Stimulated activated CD4-positive, alpha-beta T cell treated with anti-CD3 and anti-CD28 coated beads, Interleukin-1b, Interleukin-23, amount 100 ng/mL, for 1 hour (primary cell): ENCODE data around the gene LBX1.

ENCODE experiments used
- DNase-seq, 2 donors: peaks; one replicate each; pipeline ENCODE4 v3.0.0-alpha.2; 2020; ENCODE audit warnings: low read depth in 2 of 2

Gene LBX1

GRCh38 chr10:101225846-101226421 is 3.3 kb downstream of the LBX1 start:
- no peak for DNase-seq

- DNase-seq, result no peak
These were observed 4.1 kb downstream of the LBX1 start for GRCh38 chr10:101224910-101225823.

- DNase-seq, result no peak
These were observed 5.0 kb downstream of the LBX1 start for GRCh38 chr10:101224060-101224909.

GRCh38 chr10:101223274-101224059 is 5.8 kb downstream of the LBX1 start:
- no peak for DNase-seq

GRCh38 chr10:101222683-101223273 is 6.5 kb downstream of the LBX1 start:
- DNase-seq, result no peak

- no peak for DNase-seq
These were observed 7.2 kb downstream of the LBX1 start for GRCh38 chr10:101221963-101222531.

GRCh38 chr10:101221549-101221948 is 7.7 kb downstream of the LBX1 start:
- no peak for DNase-seq

GRCh38 chr10:101219946-101220451 is 9.3 kb downstream of the LBX1 start:
- no peak for DNase-seq

GRCh38 chr10:101219139-101219945 is 9.9 kb downstream of the LBX1 start:
- no peak for DNase-seq

- no peak for DNase-seq
These were observed 10.7 kb downstream of the LBX1 start for GRCh38 chr10:101218351-101219138.

GRCh38 chr10:101217450-101218281 is 11.6 kb downstream of the LBX1 start:
- DNase-seq, result no peak

GRCh38 chr10:101217044-101217425 is 12.2 kb downstream of the LBX1 start:
- no peak for DNase-seq

GRCh38 chr10:101216207-101217043 is 12.8 kb downstream of the LBX1 start:
- DNase-seq, result no peak

GRCh38 chr10:101215397-101216206 is 13.7 kb downstream of the LBX1 start:
- DNase-seq, result no peak

GRCh38 chr10:101214446-101215396 is 14.5 kb downstream of the LBX1 start:
- DNase-seq, result peak; percentile 25 to 76
